GM23338 (cell line): ENCODE measurements around the gene ADAMTS10. TPM values are rescaled to one million over a fixed set of nuclear protein-coding genes. Genes with fewer than 3 reads are reported as not detected.

Source experiments
- ATAC-seq: fragments of 200-7000 bp; cut with Tn5 transposase; 3 replicates; pipeline ENCODE4 v1.9.1; 2020
- DNase-seq: peaks from one replicate; pipeline ENCODE4 v3.0.0-alpha.2; 2015; ENCODE audit warnings: low spot score
- H2AFZ ChIP-seq: fragments of 200-600 bp; sonication (generic); 2 replicates; pipeline ENCODE4 v1.8.0; 2016; ENCODE audit warnings: antibody characterized with exemption, mild to moderate bottlenecking, moderate library complexity
- H3F3A ChIP-seq: fragments of 200-600 bp; sonication (generic); replicated peaks from 2 replicates; pipeline ENCODE4 v1.8.0; 2017; ENCODE audit warnings: antibody characterized with exemption, mixed run types, low read depth
- H3K27ac ChIP-seq: fragments of 200-600 bp; sonication (generic); 2 replicates; pipeline ENCODE4 v1.6.1; 2016; ENCODE audit warnings: low read depth
- H3K27me3 ChIP-seq: fragments of 200-600 bp; sonication (generic); 2 replicates; pipeline ENCODE4 v1.8.0; 2016; ENCODE audit warnings: mild to moderate bottlenecking, mixed run types, moderate library complexity; ENCODE audit not compliant: insufficient read depth
- H3K36me3 ChIP-seq: fragments of 200-600 bp; sonication (generic); 2 replicates; pipeline ENCODE4 v1.8.0; 2016; ENCODE audit warnings: mild to moderate bottlenecking; ENCODE audit not compliant: insufficient read depth
- H3K4me1 ChIP-seq: fragments of 200-600 bp; sonication (generic); 2 replicates; pipeline ENCODE4 v1.8.0; 2016; ENCODE audit warnings: mild to moderate bottlenecking, moderate library complexity; ENCODE audit not compliant: insufficient read depth
- H3K4me2 ChIP-seq: fragments of 200-600 bp; sonication (generic); 2 replicates; pipeline ENCODE4 v1.7.1; 2017; ENCODE audit warnings: mixed run types
- H3K4me3 ChIP-seq: fragments of 200-600 bp; sonication (generic); 2 replicates; pipeline ENCODE4 v1.6.1; 2016; ENCODE audit warnings: mixed run types
- H3K79me2 ChIP-seq: fragments of 200-600 bp; sonication (generic); replicated peaks from 2 replicates; pipeline ENCODE4 v1.8.0; 2017; ENCODE audit warnings: mild to moderate bottlenecking; ENCODE audit not compliant: insufficient read depth
- H3K9me2 ChIP-seq: fragments of 200-600 bp; sonication (generic); 2 replicates; pipeline ENCODE4 v1.8.0; 2017; ENCODE audit not compliant: insufficient read depth
- H4K20me1 ChIP-seq: fragments of 200-600 bp; sonication (generic); replicated peaks from 2 replicates; pipeline ENCODE4 v1.8.0; 2017; ENCODE audit warnings: mild to moderate bottlenecking; ENCODE audit not compliant: insufficient read depth
- H3K27ac Mint-ChIP-seq: 2 replicates; pipeline ENCODE4 v1.8.0; 2020; ENCODE audit warnings: inconsistent platforms, mild to moderate bottlenecking, moderate library complexity, mixed read lengths
- H3K27me3 Mint-ChIP-seq: 3 replicates; pipeline ENCODE4 v1.8.0; 2022; ENCODE audit warnings: low read depth, mild to moderate bottlenecking, moderate library complexity, mixed read lengths, inconsistent platforms; ENCODE audit not compliant: insufficient read depth, poor library complexity
- H3K36me3 Mint-ChIP-seq: 3 replicates; pipeline ENCODE4 v1.8.0; 2021; ENCODE audit warnings: low read depth, mild to moderate bottlenecking, inconsistent platforms, moderate library complexity, mixed read lengths
- H3K4me1 Mint-ChIP-seq: 3 replicates; pipeline ENCODE4 v1.8.0; 2020; ENCODE audit warnings: mild to moderate bottlenecking, inconsistent platforms, mixed read lengths
- H3K4me3 Mint-ChIP-seq: 3 replicates; pipeline ENCODE4 v1.8.0; 2021; ENCODE audit warnings: moderate library complexity, mild to moderate bottlenecking, inconsistent platforms, mixed read lengths
- H3K9me3 Mint-ChIP-seq: 3 replicates; pipeline ENCODE4 v1.8.0; 2020; ENCODE audit warnings: moderate library complexity, mild to moderate bottlenecking, inconsistent platforms, mixed read lengths
- CREB1 ChIP-seq: fragments of 250-450 bp; sonication (Bioruptor Pico); IDR thresholded peaks from 2 replicates; pipeline ENCODE4 v1.5.0; 2020; ENCODE audit warnings: low read depth, mild to moderate bottlenecking, moderate library complexity
- CTCF ChIP-seq, 2 experiments: fragments of 200-600 bp in 1 of 2; sonication (generic) in 1 of 2; conservative IDR thresholded peaks; 2 replicates each; pipeline versions ENCODE4 v1.5.1 to v1.6.1; 2016 to 2017; ENCODE audit warnings: antibody characterized with exemption in 2 of 2, low read depth in 2 of 2, mild to moderate bottlenecking in 2 of 2, moderate library complexity in 1 of 2
- ETS1 ChIP-seq: IDR thresholded peaks from 2 replicates; pipeline ENCODE4 v1.6.1; 2016; ENCODE audit warnings: antibody characterized with exemption
- EZH2 ChIP-seq: fragments of 200-600 bp; sonication (generic); IDR thresholded peaks from one replicate; pipeline ENCODE4 v1.8.0; 2017; ENCODE audit warnings: antibody characterized with exemption, mild to moderate bottlenecking, low read depth; ENCODE audit not compliant: unreplicated experiment
- EZH2phosphoT487 ChIP-seq: fragments of 200-600 bp; sonication (generic); IDR thresholded peaks from one replicate; pipeline ENCODE4 v1.8.1; 2018; ENCODE audit warnings: antibody characterized with exemption; ENCODE audit not compliant: unreplicated experiment
- JUNB ChIP-seq: IDR thresholded peaks from one replicate; pipeline ENCODE4 v1.6.1; 2016; ENCODE audit warnings: antibody characterized with exemption; ENCODE audit not compliant: unreplicated experiment
- NANOG ChIP-seq: IDR thresholded peaks from 2 replicates; pipeline ENCODE4 v1.6.1; 2016; ENCODE audit warnings: antibody characterized with exemption, borderline replicate concordance
- POLR2AphosphoS5 ChIP-seq: IDR thresholded peaks from 2 replicates; pipeline ENCODE4 v1.6.1; 2016; ENCODE audit warnings: antibody characterized with exemption, low read depth
- REST ChIP-seq: IDR thresholded peaks from one replicate; pipeline ENCODE4 v1.6.1; 2018; ENCODE audit warnings: antibody characterized with exemption; ENCODE audit not compliant: unreplicated experiment
- STAT1 ChIP-seq: IDR thresholded peaks from one replicate; pipeline ENCODE4 v1.6.1; 2016; ENCODE audit warnings: antibody characterized with exemption; ENCODE audit not compliant: unreplicated experiment
- ZNF114 ChIP-seq: fragments of 250-450 bp; sonication (Bioruptor Pico); IDR thresholded peaks from 2 replicates; pipeline ENCODE4 v1.5.0; 2020; ENCODE audit warnings: mild to moderate bottlenecking, moderate library complexity
- ZNF331 ChIP-seq: fragments of 250-450 bp; sonication (Bioruptor Pico); IDR thresholded peaks from 2 replicates; pipeline ENCODE4 v1.5.0; 2020; ENCODE audit warnings: low read depth, mild to moderate bottlenecking, moderate library complexity
- ZNF462 ChIP-seq: fragments of 250-450 bp; sonication (Bioruptor Pico); IDR thresholded peaks from 2 replicates; pipeline ENCODE4 v1.5.0; 2020; ENCODE audit warnings: mild to moderate bottlenecking, moderate library complexity
- polyA plus RNA-seq: library from polyadenylated mRNA; unstranded; fragments of >200 nt; fragmentation: Nextera tagmentation; extraction: Ambion mirVana; gene quantifications from 2 replicates; pipeline ENCODE4 v1.2.1, GENCODE V29; 2016
- total RNA-seq: library from RNA; depleted of rRNA; stranded (reverse); fragments of >200 nt; shearing (Covaris generic); gene quantifications from 2 replicates; pipeline ENCODE4 v1.2.3, GENCODE V29; 2014

The ADAMTS10 gene
- total and polyA plus RNA-seq, 2 experiments from 2014 or later, result 5.0 to 25.9 TPM

- no peak overlapping the region for H3K27ac Mint-ChIP-seq
- H3F3A ChIP-seq, result no peaks in the 10 kb centered on the region
- H2AFZ ChIP-seq, result no peak overlapping the region
- H3K9me2 ChIP-seq, result no peaks in the 10 kb centered on the region
- no peak for ATAC-seq
- H3K4me1 ChIP-seq, result no peaks in the 10 kb centered on the region
- H4K20me1 ChIP-seq, result no peaks in the 10 kb centered on the region
- H3K9me3 Mint-ChIP-seq, result peaks cover 76% of the 10 kb centered on the region
- TF ChIP-seq EZH2, result no peak
- TF ChIP-seq JUNB, result no peak
- TF ChIP-seq POLR2AphosphoS5, result no peak
- TF ChIP-seq STAT1, result no peak
- TF ChIP-seq REST, result no peak
- no peak for TF ChIP-seq ZNF114 (CRISPR knock-in tag)
- no peak for TF ChIP-seq EZH2phosphoT487
- TF ChIP-seq CREB1, result no peak
- no peak for TF ChIP-seq CTCF (conservative IDR thresholded peaks at IDR 0.05; ENCODE audit: low read depth in 2 of 2)
- TF ChIP-seq NANOG, result no peak
- no peak for TF ChIP-seq ZNF462 (CRISPR knock-in tag)
- TF ChIP-seq ETS1, result no peak
- no peak for TF ChIP-seq ZNF331 (CRISPR knock-in tag)
- H3K79me2 ChIP-seq, result no peaks in the 10 kb centered on the region
- H3K27me3 Mint-ChIP-seq, result peaks cover 4% of the 10 kb centered on the region
- no peak overlapping the region for H3K4me3 Mint-ChIP-seq
- H3K36me3 Mint-ChIP-seq, result peaks cover 13% of the 10 kb centered on the region
- H3K27ac ChIP-seq, result no peak overlapping the region
- H3K4me3 ChIP-seq, result no peak overlapping the region
- no peaks in the 10 kb centered on the region for H3K36me3 ChIP-seq
- no peak overlapping the region for H3K4me2 ChIP-seq
- no peaks in the 10 kb centered on the region for H3K4me1 Mint-ChIP-seq
- H3K27me3 ChIP-seq, result no peaks in the 10 kb centered on the region
- DNase-seq, result no peak
Measured at GRCh38 chr19:8648240-8648639, 37.7 kb upstream of the ADAMTS10 start.
